ENCODE data around the gene TLCD3B.
"Not testable (repeated sequence)": the region's sequence is repeated elsewhere in the genome, so short reads cannot be mapped to it uniquely, and the experiment has no call there.

The TLCD3B gene

GRCh38 chr16:30060836-30061554, 29.9 kb upstream of the TLCD3B start:
- DNase-seq = no peak

- no peak for DNase-seq
Measured at GRCh38 chr16:30060346-30060745, 29.3 kb upstream of the TLCD3B start.

GRCh38 chr16:30054959-30055553, 24.0 kb upstream of the TLCD3B start:
- peak; percentile 58 for DNase-seq

GRCh38 chr16:30054451-30054850, 23.4 kb upstream of the TLCD3B start:
- no peak for DNase-seq

GRCh38 chr16:30053376-30054015, 22.4 kb upstream of the TLCD3B start:
- no peak for DNase-seq

GRCh38 chr16:30052671-30053372, 21.8 kb upstream of the TLCD3B start:
- DNase-seq = peak; percentile 92

- no peak for DNase-seq
Measured at GRCh38 chr16:30051518-30051917, 20.4 kb upstream of the TLCD3B start.

GRCh38 chr16:30049871-30050270, 18.8 kb upstream of the TLCD3B start:
- no peak for DNase-seq

GRCh38 chr16:30046588-30046987, 15.5 kb upstream of the TLCD3B start:
- no peak for DNase-seq

GRCh38 chr16:30046178-30046577, 15.1 kb upstream of the TLCD3B start:
- no peak for DNase-seq

GRCh38 chr16:30041841-30042240, 10.8 kb upstream of the TLCD3B start:
- DNase-seq = no peak

GRCh38 chr16:30040690-30041089, 9.6 kb upstream of the TLCD3B start:
- not testable (repeated sequence) for DNase-seq

GRCh38 chr16:30040221-30040620, 9.2 kb upstream of the TLCD3B start:
- DNase-seq = no peak

- no peak for DNase-seq
Measured at GRCh38 chr16:30033270-30033669, 2.2 kb upstream of the TLCD3B start.

GRCh38 chr16:30032083-30032819, 1.2 kb upstream of the TLCD3B start:
- peak; percentile 62 for DNase-seq

- DNase-seq = no peak
Measured at GRCh38 chr16:30031477-30031918, 427 bp upstream of the TLCD3B start.

GRCh38 chr16:30030011-30030685, 923 bp downstream of the TLCD3B start:
- no peak for DNase-seq

- no peak for DNase-seq
Measured at GRCh38 chr16:30028438-30029076, 2.5 kb downstream of the TLCD3B start.

- peak; percentile 74 for DNase-seq
Measured at GRCh38 chr16:30027588-30028437, 3.3 kb downstream of the TLCD3B start.

GRCh38 chr16:30026449-30026848, 4.6 kb downstream of the TLCD3B start:
- no peak for DNase-seq

- DNase-seq = no peak
Measured at GRCh38 chr16:30025574-30025973, 5.5 kb downstream of the TLCD3B start.
